ENCODE measurements around the gene PPDPF.

PPDPF gene

DNA sequence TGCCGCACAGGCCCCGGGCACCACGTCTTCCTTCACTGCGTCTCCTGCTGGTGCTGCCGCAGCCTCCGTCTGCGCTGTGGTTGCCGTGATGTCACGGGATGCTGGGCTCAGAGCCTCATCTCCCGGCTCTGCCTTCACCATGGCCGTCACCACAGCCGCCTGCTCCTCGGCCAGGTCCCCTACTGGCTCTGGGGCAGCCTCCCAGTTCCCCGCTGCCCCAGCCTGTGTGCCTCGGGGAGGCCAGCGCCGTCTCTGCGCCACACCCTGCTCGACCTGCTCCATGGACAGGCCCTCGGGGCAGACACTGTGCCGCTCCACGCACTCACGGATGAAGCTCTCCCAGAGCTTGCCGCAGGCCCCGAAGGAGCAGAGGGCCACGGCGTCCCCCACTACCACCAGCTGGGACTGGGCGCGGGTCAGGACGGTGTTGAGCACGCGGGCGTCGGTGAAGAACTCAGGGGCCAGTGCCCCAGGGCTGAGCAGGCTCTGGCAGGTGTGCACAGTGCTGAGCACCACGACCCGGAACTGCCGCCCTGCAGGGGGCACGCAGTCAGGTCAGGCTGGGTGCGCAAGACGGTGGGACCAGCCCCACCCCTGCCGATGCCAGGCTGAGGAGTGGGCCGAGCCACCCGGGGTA lies 45.3 kb downstream of the PPDPF start:
- no peaks in the 10 kb centered on the region for H3K36me3 ChIP-seq (ENCODE audit: control insufficient read depth, low read length)
- H3K4me1 ChIP-seq (ENCODE audit: control insufficient read depth, low read length) = peaks cover 24% of the 10 kb centered on the region
- peaks cover 24% of the 10 kb centered on the region for H3K27me3 ChIP-seq (ENCODE audit: control insufficient read depth, low read length)
- H3K4me2 ChIP-seq (ENCODE audit: low read length) = no peak overlapping the region
- H3K4me3 ChIP-seq (ENCODE audit: low read length) = no peak overlapping the region
- H3K27ac ChIP-seq (ENCODE audit: low read depth, low read length) = no peak overlapping the region
- H3F3A ChIP-seq (ENCODE audit: control insufficient read depth, insufficient read depth) = no peaks in the 10 kb centered on the region
- H3K9me2 ChIP-seq (replicated peaks; ENCODE audit: control insufficient read depth, low read length) = no peaks in the 10 kb centered on the region
- H4K20me1 ChIP-seq (ENCODE audit: control insufficient read depth, insufficient read depth, low read depth, low read length) = peaks cover 3% of the 10 kb centered on the region; the same call in 1 of the 2 replicates
- H3K9me3 ChIP-seq (ENCODE audit: control insufficient read depth, insufficient read depth, low read length) = no peaks in the 10 kb centered on the region
- H3K79me2 ChIP-seq (ENCODE audit: control insufficient read depth, low read length) = no peaks in the 10 kb centered on the region
- no peak for TF ChIP-seq EZH2phosphoT487 (IDR thresholded peaks at IDR 0.05; ENCODE audit: borderline replicate concordance, low read length)
- TF ChIP-seq, protein P1, sequence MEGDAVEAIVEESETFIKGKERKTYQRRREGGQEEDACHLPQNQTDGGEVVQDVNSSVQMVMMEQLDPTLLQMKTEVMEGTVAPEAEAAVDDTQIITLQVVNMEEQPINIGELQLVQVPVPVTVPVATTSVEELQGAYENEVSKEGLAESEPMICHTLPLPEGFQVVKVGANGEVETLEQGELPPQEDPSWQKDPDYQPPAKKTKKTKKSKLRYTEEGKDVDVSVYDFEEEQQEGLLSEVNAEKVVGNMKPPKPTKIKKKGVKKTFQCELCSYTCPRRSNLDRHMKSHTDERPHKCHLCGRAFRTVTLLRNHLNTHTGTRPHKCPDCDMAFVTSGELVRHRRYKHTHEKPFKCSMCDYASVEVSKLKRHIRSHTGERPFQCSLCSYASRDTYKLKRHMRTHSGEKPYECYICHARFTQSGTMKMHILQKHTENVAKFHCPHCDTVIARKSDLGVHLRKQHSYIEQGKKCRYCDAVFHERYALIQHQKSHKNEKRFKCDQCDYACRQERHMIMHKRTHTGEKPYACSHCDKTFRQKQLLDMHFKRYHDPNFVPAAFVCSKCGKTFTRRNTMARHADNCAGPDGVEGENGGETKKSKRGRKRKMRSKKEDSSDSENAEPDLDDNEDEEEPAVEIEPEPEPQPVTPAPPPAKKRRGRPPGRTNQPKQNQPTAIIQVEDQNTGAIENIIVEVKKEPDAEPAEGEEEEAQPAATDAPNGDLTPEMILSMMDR (IDR thresholded peaks at IDR 0.05; ENCODE audit: low read depth, low read length, poor library complexity, severe bottlenecking) = no peak

DNA sequence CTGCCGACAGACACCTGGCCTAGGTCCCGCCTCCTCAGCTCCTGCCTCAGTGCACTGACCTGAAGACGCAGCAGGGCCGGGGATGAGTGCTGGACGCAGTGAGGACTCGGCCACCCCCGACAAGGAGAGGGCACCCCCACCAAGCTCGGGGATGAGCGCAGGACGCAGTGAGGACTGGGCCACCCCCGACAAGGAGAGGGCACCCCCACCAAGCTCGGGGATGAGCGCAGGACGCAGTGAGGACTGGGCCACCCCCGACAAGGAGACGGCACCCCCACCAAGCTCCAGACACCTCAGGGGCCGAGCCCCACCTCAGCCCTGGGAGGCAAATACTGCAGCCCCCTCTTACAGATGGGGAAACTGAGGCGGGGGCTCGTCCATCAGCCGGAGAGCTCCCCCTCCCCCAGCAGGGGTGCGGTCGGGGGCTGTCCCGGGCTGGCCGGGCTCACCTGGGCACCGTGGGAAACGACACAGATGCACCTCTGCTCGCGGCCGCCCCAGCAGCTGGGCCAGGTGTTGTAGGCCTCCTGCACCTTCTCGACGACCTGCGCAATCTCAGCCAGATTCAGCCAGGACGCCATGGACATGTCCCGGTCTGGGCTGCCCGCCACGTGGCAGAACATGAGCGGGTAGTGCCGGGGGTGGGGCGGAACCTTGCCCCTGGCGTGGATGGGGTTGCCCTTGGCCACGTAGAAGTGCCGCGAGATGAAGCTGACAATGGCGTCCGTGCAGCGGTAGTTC lies 46.0 kb downstream of the PPDPF start:
- Histone ChIP-seq H3K27ac (ENCODE audit: low read depth, low read length) (no peak overlapping the region), H3K4me3 (ENCODE audit: low read length) (no peak overlapping the region), H3K9me2 (replicated peaks; ENCODE audit: control insufficient read depth, low read length) (no peaks in the 10 kb centered on the region), H3K27me3 (ENCODE audit: control insufficient read depth, low read length) (peaks cover 24% of the 10 kb centered on the region), H4K20me1 (ENCODE audit: control insufficient read depth, insufficient read depth, low read depth, low read length) (peaks cover 3% of the 10 kb centered on the region; the same call in 1 of the 2 replicates), H3K4me1 (ENCODE audit: control insufficient read depth, low read length) (peaks cover 24% of the 10 kb centered on the region), H3K36me3 (ENCODE audit: control insufficient read depth, low read length) (no peaks in the 10 kb centered on the region), H3K79me2 (ENCODE audit: control insufficient read depth, low read length) (no peaks in the 10 kb centered on the region), H3K9me3 (ENCODE audit: control insufficient read depth, insufficient read depth, low read length) (no peaks in the 10 kb centered on the region), H3K4me2 (ENCODE audit: low read length) (no peak overlapping the region), H3F3A (ENCODE audit: control insufficient read depth, insufficient read depth) (no peaks in the 10 kb centered on the region)
- TF ChIP-seq, protein P1 (IDR thresholded peaks at IDR 0.05; ENCODE audit: low read depth, low read length, poor library complexity, severe bottlenecking) = no peak
- TF ChIP-seq EZH2phosphoT487 (IDR thresholded peaks at IDR 0.05; ENCODE audit: borderline replicate concordance, low read length) = no peak

DNA sequence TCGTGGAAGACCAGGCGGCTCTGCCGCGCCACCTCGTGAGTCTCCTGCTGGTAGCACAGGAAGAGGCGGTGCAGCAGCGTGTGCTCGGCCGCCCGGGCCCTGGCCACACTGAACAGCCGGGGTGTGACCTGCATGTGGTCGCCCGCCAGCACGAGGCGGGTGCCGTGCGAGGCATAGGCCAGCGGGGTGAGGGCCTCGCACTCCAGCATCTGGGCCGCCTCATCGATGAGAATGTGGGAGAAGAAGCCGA lies 46.5 kb downstream of the PPDPF start:
- Histone ChIP-seq H3K9me2 (replicated peaks; ENCODE audit: control insufficient read depth, low read length) (no peaks in the 10 kb centered on the region), H3K9me3 (ENCODE audit: control insufficient read depth, insufficient read depth, low read length) (no peaks in the 10 kb centered on the region), H4K20me1 (ENCODE audit: control insufficient read depth, insufficient read depth, low read depth, low read length) (peaks cover 3% of the 10 kb centered on the region; the same call in 1 of the 2 replicates), H3K4me1 (ENCODE audit: control insufficient read depth, low read length) (peaks cover 24% of the 10 kb centered on the region), H3K4me3 (ENCODE audit: low read length) (no peak overlapping the region), H3K36me3 (ENCODE audit: control insufficient read depth, low read length) (no peaks in the 10 kb centered on the region), H3K27ac (ENCODE audit: low read depth, low read length) (no peak overlapping the region), H3F3A (ENCODE audit: control insufficient read depth, insufficient read depth) (no peaks in the 10 kb centered on the region), H3K79me2 (ENCODE audit: control insufficient read depth, low read length) (no peaks in the 10 kb centered on the region), H3K4me2 (ENCODE audit: low read length) (no peak overlapping the region), H3K27me3 (ENCODE audit: control insufficient read depth, low read length) (peaks cover 24% of the 10 kb centered on the region)
- no peak for TF ChIP-seq EZH2phosphoT487 (IDR thresholded peaks at IDR 0.05; ENCODE audit: borderline replicate concordance, low read length)
- TF ChIP-seq, protein P1 (IDR thresholded peaks at IDR 0.05; ENCODE audit: low read depth, low read length, poor library complexity, severe bottlenecking) = no peak

Measured in DOHH2 (cell line).